ENCODE results near the gene PDE5A.

DNA sequence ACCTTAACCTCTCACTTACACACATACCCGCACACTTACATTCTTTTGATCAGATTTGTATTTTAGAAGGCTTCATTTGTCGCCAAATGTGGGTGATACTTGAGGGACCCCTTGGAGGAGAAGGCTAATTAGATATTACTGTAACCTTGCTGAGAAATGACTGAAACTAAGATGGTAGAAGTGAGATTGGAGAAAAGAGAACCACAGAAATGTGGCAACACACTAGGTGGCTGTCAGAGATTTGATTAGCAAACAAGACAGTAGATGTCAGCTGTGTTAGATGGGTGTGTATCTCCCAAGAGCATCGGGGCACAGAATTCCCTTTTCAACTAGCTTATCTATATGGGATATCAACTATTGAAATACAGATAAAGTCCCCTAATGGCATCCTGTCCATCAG is 157.3 kb downstream of the PDE5A start:
- TF ChIP-seq, protein P1, sequence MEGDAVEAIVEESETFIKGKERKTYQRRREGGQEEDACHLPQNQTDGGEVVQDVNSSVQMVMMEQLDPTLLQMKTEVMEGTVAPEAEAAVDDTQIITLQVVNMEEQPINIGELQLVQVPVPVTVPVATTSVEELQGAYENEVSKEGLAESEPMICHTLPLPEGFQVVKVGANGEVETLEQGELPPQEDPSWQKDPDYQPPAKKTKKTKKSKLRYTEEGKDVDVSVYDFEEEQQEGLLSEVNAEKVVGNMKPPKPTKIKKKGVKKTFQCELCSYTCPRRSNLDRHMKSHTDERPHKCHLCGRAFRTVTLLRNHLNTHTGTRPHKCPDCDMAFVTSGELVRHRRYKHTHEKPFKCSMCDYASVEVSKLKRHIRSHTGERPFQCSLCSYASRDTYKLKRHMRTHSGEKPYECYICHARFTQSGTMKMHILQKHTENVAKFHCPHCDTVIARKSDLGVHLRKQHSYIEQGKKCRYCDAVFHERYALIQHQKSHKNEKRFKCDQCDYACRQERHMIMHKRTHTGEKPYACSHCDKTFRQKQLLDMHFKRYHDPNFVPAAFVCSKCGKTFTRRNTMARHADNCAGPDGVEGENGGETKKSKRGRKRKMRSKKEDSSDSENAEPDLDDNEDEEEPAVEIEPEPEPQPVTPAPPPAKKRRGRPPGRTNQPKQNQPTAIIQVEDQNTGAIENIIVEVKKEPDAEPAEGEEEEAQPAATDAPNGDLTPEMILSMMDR (IDR thresholded peaks at IDR 0.05), result no peak
- no peak for TF ChIP-seq POLR2A (IDR thresholded peaks at IDR 0.05)

All from adrenal gland (tissue), 5 donors.